ENCODE results near the gene GPLD1.
"Not testable (repeated sequence)": the region's sequence is repeated elsewhere in the genome, so short reads cannot be mapped to it uniquely, and the experiment has no call there.

GPLD1 gene

GRCh38 chr6:24453921-24454320, 35.5 kb downstream of the GPLD1 start:
- DNase-seq (ENCODE audit: low read depth), result no peak

GRCh38 chr6:24451581-24452388, 37.6 kb downstream of the GPLD1 start:
- DNase-seq (ENCODE audit: low read depth), result no peak

GRCh38 chr6:24448828-24449525, 40.4 kb downstream of the GPLD1 start:
- no peak for DNase-seq (ENCODE audit: low read depth)

GRCh38 chr6:24448396-24448795, 41.0 kb downstream of the GPLD1 start:
- no peak for DNase-seq (ENCODE audit: low read depth)

GRCh38 chr6:24446670-24447069, 42.7 kb downstream of the GPLD1 start:
- DNase-seq (ENCODE audit: low read depth), result no peak

- no peak for DNase-seq (ENCODE audit: low read depth)
Observed at GRCh38 chr6:24445704-24446103, 43.7 kb downstream of the GPLD1 start.

- no peak for DNase-seq (ENCODE audit: low read depth)
Observed at GRCh38 chr6:24444588-24444987, 44.8 kb downstream of the GPLD1 start.

GRCh38 chr6:24441599-24441904, 47.8 kb downstream of the GPLD1 start:
- no peak for DNase-seq (ENCODE audit: low read depth)

GRCh38 chr6:24440897-24441598, 48.3 kb downstream of the GPLD1 start:
- no peak for DNase-seq (ENCODE audit: low read depth)

GRCh38 chr6:24439858-24440539, 49.4 kb downstream of the GPLD1 start:
- no peak for DNase-seq (ENCODE audit: low read depth)

- no peak for DNase-seq (ENCODE audit: low read depth)
Observed at GRCh38 chr6:24436979-24437378, 52.4 kb downstream of the GPLD1 start.

- DNase-seq (ENCODE audit: low read depth), result no peak
Observed at GRCh38 chr6:24432611-24433010, 56.8 kb downstream of the GPLD1 start.

GRCh38 chr6:24431045-24431451, 58.3 kb downstream of the GPLD1 start:
- peak; percentile 66 for DNase-seq (ENCODE audit: low read depth)

- DNase-seq (ENCODE audit: low read depth), result peak; percentile 53
Observed at GRCh38 chr6:24430086-24430485, 59.3 kb downstream of the GPLD1 start.

GRCh38 chr6:24429146-24429545, 60.2 kb downstream of the GPLD1 start:
- no peak for DNase-seq (ENCODE audit: low read depth)

- DNase-seq (ENCODE audit: low read depth), result peak; percentile 57
Observed at GRCh38 chr6:24428615-24429014, 60.8 kb downstream of the GPLD1 start.

- no peak for DNase-seq (ENCODE audit: low read depth)
Observed at GRCh38 chr6:24426729-24427446, 62.5 kb downstream of the GPLD1 start.

GRCh38 chr6:24425091-24425490, 64.3 kb downstream of the GPLD1 start:
- DNase-seq (ENCODE audit: low read depth), result no peak

GRCh38 chr6:24419526-24419925, 69.9 kb downstream of the GPLD1 start:
- DNase-seq (ENCODE audit: low read depth), result no peak

- DNase-seq (ENCODE audit: low read depth), result no peak
Observed at GRCh38 chr6:24415753-24416152, 73.6 kb downstream of the GPLD1 start.

- DNase-seq (ENCODE audit: low read depth), result not testable (repeated sequence)
Observed at GRCh38 chr6:24414531-24414930, 74.8 kb downstream of the GPLD1 start.

- no peak for DNase-seq (ENCODE audit: low read depth)
Observed at GRCh38 chr6:24412294-24412693, 77.1 kb downstream of the GPLD1 start.
